ENCODE results near the gene ATP13A4.

The ATP13A4 gene

GRCh38 chr3:193391902-193392301 lies 162.8 kb downstream of the ATP13A4 start:
- no peak for DNase-seq

GRCh38 chr3:193389335-193389734 lies 165.4 kb downstream of the ATP13A4 start:
- no peak for DNase-seq

- no peak for DNase-seq
These were observed 166.3 kb downstream of the ATP13A4 start for GRCh38 chr3:193388361-193388760.

- DNase-seq = no peak
These were observed 167.1 kb downstream of the ATP13A4 start for GRCh38 chr3:193387596-193387995.

- DNase-seq = no peak
These were observed 176.0 kb downstream of the ATP13A4 start, which contains the start of gene ATP13A5 for GRCh38 chr3:193378706-193379105. ATP13A5 (minus strand) TSS chr3:193378753; CDS start chr3:193378725, 28 bp downstream.

- no peak for DNase-seq
These were observed 177.1 kb downstream of the ATP13A4 start for GRCh38 chr3:193377591-193377990.

- DNase-seq = no peak
These were observed 179.1 kb downstream of the ATP13A4 start for GRCh38 chr3:193375614-193376013.

GRCh38 chr3:193372783-193373182 lies 181.9 kb downstream of the ATP13A4 start:
- DNase-seq = no peak

- DNase-seq = no peak
These were observed 186.8 kb downstream of the ATP13A4 start for GRCh38 chr3:193367868-193368267.

- DNase-seq = no peak
These were observed 197.4 kb downstream of the ATP13A4 start for GRCh38 chr3:193357291-193357690.

GRCh38 chr3:193354423-193354822 lies 200.3 kb downstream of the ATP13A4 start:
- DNase-seq = no peak
